HepG2 (cell line): ENCODE measurements around the gene ZFPM1. TPM values are rescaled to one million over a fixed set of nuclear protein-coding genes. Genes with fewer than 3 reads are reported as not detected.

Experiments used
- ATAC-seq: fragments of 200-7000 bp; cut with Tn5 transposase; 3 replicates; pipeline ENCODE4 v1.9.1; 2020; ENCODE audit warnings: mild to moderate bottlenecking, moderate library complexity
- BruUV-seq: library from RNA; stranded (reverse); fragments of 400-500 nt; replicated peaks from 2 replicates; lab custom pipeline; 2021; lab: Mats Ljungman, UMichigan
- CTCF ChIA-PET: fragments of 300-600 bp; formaldehyde crosslinking; extraction: SDS; loops from one replicate; lab custom pipeline; 2021; ENCODE audit warnings: low total read pairs, inconsistent platforms, low intra/inter-chr PET ratio; lab: Yijun Ruan, JAX
- POLR2A ChIA-PET: fragments of 350-600 bp; sonication (Branson Sonifier 250); formaldehyde crosslinking; loops from one replicate; lab custom pipeline; 2020; ENCODE audit warnings: antibody characterized with exemption, inconsistent platforms; lab: Yijun Ruan, JAX
- DNase-seq: peaks from one replicate; pipeline ENCODE4 v3.0.0-alpha.2; 2015; ENCODE audit warnings: low spot score
- FAIRE-seq: peaks from 3 replicates; lab custom pipeline; 2011; peaks lifted over from hg19 to GRCh38; lab: Jason Lieb, UNC
- H2AFZ ChIP-seq: one replicate; pipeline ENCODE4 v1.6.1; 2011; ENCODE audit warnings: low read length, inconsistent platforms
- H3K27ac ChIP-seq: fragments of 300-600 bp; 3 replicates; pipeline ENCODE4 v1.8.0; 2011; ENCODE audit warnings: mixed run types, mild to moderate bottlenecking, mixed read lengths, low read length, inconsistent platforms; ENCODE audit not compliant: insufficient read depth; ENCODE audit errors: extremely low read length
- H3K27me3 ChIP-seq, 2 experiments: fragments of 200-600 bp in 1 of 2; 2 replicates in 1 of 2; 3 replicates in 1 of 2; pipeline versions ENCODE4 v1.6.0 to v1.8.0; 2011; ENCODE audit warnings: low read length in 2 of 2, mild to moderate bottlenecking in 2 of 2, moderate library complexity in 2 of 2, inconsistent platforms in 1 of 2; ENCODE audit not compliant: insufficient read depth in 2 of 2, control insufficient read depth in 1 of 2
- H3K36me3 ChIP-seq, 2 experiments: fragments of 200-600 bp in 1 of 2; replicated peaks in 1 of 2; 2 replicates in 1 of 2; 3 replicates in 1 of 2; pipeline versions ENCODE4 v1.5.1 to v1.8.0; 2011; ENCODE audit warnings: low read length in 2 of 2, inconsistent platforms in 1 of 2; ENCODE audit not compliant: insufficient read depth in 2 of 2, control insufficient read depth in 1 of 2
- H3K4me1 ChIP-seq: 2 replicates; pipeline ENCODE4 v1.5.1; 2012; ENCODE audit warnings: low read length, inconsistent platforms; ENCODE audit not compliant: insufficient read depth
- H3K4me2 ChIP-seq: 2 replicates; pipeline ENCODE4 v1.6.0; 2011; ENCODE audit warnings: low read depth, low read length, inconsistent platforms
- H3K4me3 ChIP-seq, 3 experiments: fragments of 200-600 bp in 1 of 3; sonication (generic), shearing (Covaris generic) in 1 of 3; replicated peaks in 1 of 3; 2 replicates each; pipeline ENCODE4 v1.5.1; 2011 to 2016; ENCODE audit warnings: low read length in 3 of 3, inconsistent platforms in 2 of 3, low read depth in 2 of 3, mild to moderate bottlenecking in 2 of 3, control low read depth in 1 of 3, mixed read lengths in 1 of 3; ENCODE audit not compliant: insufficient read depth in 1 of 3
- H3K79me2 ChIP-seq: one replicate; pipeline ENCODE4 v1.6.1; 2011; ENCODE audit warnings: low read length, inconsistent platforms; ENCODE audit not compliant: insufficient read depth
- H3K9ac ChIP-seq: 2 replicates; pipeline ENCODE4 v1.6.0; 2011; ENCODE audit warnings: mild to moderate bottlenecking, low read depth, low read length, inconsistent platforms; ENCODE audit not compliant: insufficient read depth
- H3K9me3 ChIP-seq: 2 replicates; pipeline ENCODE4 v1.5.1; 2012; ENCODE audit warnings: mild to moderate bottlenecking, low read length
- H4K20me1 ChIP-seq: 2 replicates; pipeline ENCODE4 v1.6.0; 2011; ENCODE audit warnings: inconsistent platforms, mild to moderate bottlenecking, low read length, moderate library complexity; ENCODE audit not compliant: insufficient read depth
- ELF1 ChIP-seq: sonication (generic); formaldehyde crosslinking; IDR thresholded peaks from 2 replicates; pipeline ENCODE4 v1.4.0; 2020; ENCODE audit warnings: missing genetic modification reagents
- HNRNPL ChIP-seq: fragments of 200-400 bp; formaldehyde crosslinking; IDR thresholded peaks from 2 replicates; pipeline ENCODE4 v1.6.1; 2017; ENCODE audit warnings: mild to moderate bottlenecking, low read depth, low read length
- HOMEZ ChIP-seq: IDR thresholded peaks from 2 replicates; pipeline ENCODE4 v1.6.1; 2016; ENCODE audit warnings: low read depth
- NONO ChIP-seq, 2 experiments: fragments of 450-650 bp in 1 of 2; sonication (generic) in 1 of 2; formaldehyde crosslinking in 1 of 2; IDR thresholded peaks in 1 of 2; conservative IDR thresholded peaks in 1 of 2; 2 replicates each; pipeline versions ENCODE4 v1.6.1 to v1.8.0; 2017 to 2022; ENCODE audit warnings: mild to moderate bottlenecking in 1 of 2, missing genetic modification reagents in 1 of 2, moderate library complexity in 1 of 2
- PAXIP1 ChIP-seq: sonication (generic); formaldehyde crosslinking; conservative IDR thresholded peaks from 2 replicates; pipeline ENCODE4 v1.4.0; 2020; ENCODE audit warnings: mild to moderate bottlenecking, missing genetic modification reagents, moderate library complexity
- SMC3 ChIP-seq: IDR thresholded peaks from 2 replicates; pipeline ENCODE4 v1.6.1; 2011; ENCODE audit warnings: low read length, improper control_type of control experiment
- ZFY ChIP-seq: sonication (generic); formaldehyde crosslinking; IDR thresholded peaks from 2 replicates; pipeline ENCODE4 v1.4.0; 2020; ENCODE audit warnings: missing genetic modification reagents
- ZNF3 ChIP-seq: IDR thresholded peaks from 2 replicates; pipeline ENCODE4 v1.7.0; 2017; ENCODE audit warnings: inconsistent platforms
- ZNF761 ChIP-seq: sonication (generic); formaldehyde crosslinking; conservative IDR thresholded peaks from 2 replicates; pipeline ENCODE4 v1.4.0; 2020; ENCODE audit warnings: mild to moderate bottlenecking, missing genetic modification reagents
- WGBS: methylation state at CpG from one replicate; pipeline ENCODE4 v1.1.6; 2017; ENCODE audit warnings: low lambda C conversion rate; 5-methylcytosine and 5-hydroxymethylcytosine counted together
- in situ Hi-C: cut with HindIII; loops from 2 replicates; pipeline ENCODE4 v1.10.0; 2017; ENCODE audit warnings: low pct_unique_long_range_greater_than_20kb; ENCODE audit not compliant: extremely low pct_ligation_motif_present
- intact Hi-C: fragments of 100-400 bp; cut with micrococcal nuclease; formaldehyde crosslinking; loops from one replicate; pipeline ENCODE4 v1.10.0; 2022; ENCODE audit not compliant: unreplicated experiment
- polyA plus RNA-seq, 8 experiments: library from polyadenylated mRNA; depleted of rRNA in 3 of 8; stranded (reverse) in 7 of 8; unstranded in 1 of 8; fragments of >200 nt; fragmentation: Illumina TruSeq in 4 of 8; extraction: Trizol in 4 of 8; gene quantifications; 2 replicates each; pipeline versions ENCODE4 v1.2.1 to v1.2.3, GENCODE V29; 2011 to 2016; ENCODE audit warnings: low read depth in 4 of 8, missing spikeins in 1 of 8, mixed read lengths in 1 of 8; ENCODE audit not compliant: insufficient read depth in 1 of 8
- total RNA-seq, 5 experiments: library from RNA; depleted of rRNA; stranded (reverse); fragments of >200 nt; fragmentation: Illumina TruSeq; extraction: Trizol; gene quantifications; 2 replicates each; pipeline ENCODE4 v1.2.3, GENCODE V29; 2016; ENCODE audit warnings: low read depth in 1 of 5

Gene ZFPM1
- total and polyA plus RNA-seq, 2 of the 13 experiments (the other 11 are each of a cell fraction or from before 2014, with no cell fraction given): 1.3 to 3.8 TPM

GRCh38 chr16:88427376-88427775 lies 25.7 kb upstream of the ZFPM1 start (continued):
- no peak for TF ChIP-seq ZNF3 (CRISPR knock-in tag)
- no peak for TF ChIP-seq ZFY
- no peak for TF ChIP-seq PAXIP1 (CRISPR knock-in tag)
- TF ChIP-seq, all 625 proteins: peak for 0

GRCh38 chr16:88428156-88428555 lies 24.9 kb upstream of the ZFPM1 start:
- Histone ChIP-seq H3K4me3 (no peak overlapping the region), H3K9ac (no peak overlapping the region), H3K4me2 (no peak overlapping the region), H3K36me3 (no peaks in the 10 kb centered on the region), H4K20me1 (peaks cover 5% of the 10 kb centered on the region; the same call in 1 of the 2 replicates), H2AFZ (no peak overlapping the region), H3K9me3 (no peaks in the 10 kb centered on the region), H3K27ac (no peak overlapping the region), H3K4me1 (no peaks in the 10 kb centered on the region), H3K79me2 (no peaks in the 10 kb centered on the region), H3K27me3 (peaks cover 58 to 98% of the 10 kb centered on the region in 2 experiments)
- intact Hi-C loops (no loop called here), in situ Hi-C loops (no loop called here)
- CTCF ChIA-PET: no interaction called here
- POLR2A ChIA-PET: no interaction called here
- WGBS: 13% methylated on average over 13 of the region's 19 CpGs
- ATAC-seq: no peak
- BruUV-seq: no TSS peak
- TF ChIP-seq ZNF761 (CRISPR knock-in tag): no peak
- no peak for TF ChIP-seq NONO (IDR thresholded peaks at IDR 0.05)
- no peak for TF ChIP-seq NONO (CRISPR knock-in tag; conservative IDR thresholded peaks at IDR 0.05)
- no peak for TF ChIP-seq HOMEZ (CRISPR knock-in tag)
- no peak for TF ChIP-seq ELF1 (CRISPR knock-in tag)
- 0 out of 2 replicates have a peak, but pooled peaks have one; percentile 37 for TF ChIP-seq HNRNPL
- TF ChIP-seq SMC3: no peak
- FAIRE-seq: no peak
- no peak for DNase-seq
